ENCODE measurements around the gene NAALADL1. TPM values are rescaled to one million over a fixed set of nuclear protein-coding genes. Genes with fewer than 3 reads are reported as not detected.
"Not testable (repeated sequence)": the region's sequence is repeated elsewhere in the genome, so short reads cannot be mapped to it uniquely, and the experiment has no call there.

The NAALADL1 gene
- total RNA-seq, 2 donors from 2014 or later, result 25.0 to 31.6 TPM

DNA sequence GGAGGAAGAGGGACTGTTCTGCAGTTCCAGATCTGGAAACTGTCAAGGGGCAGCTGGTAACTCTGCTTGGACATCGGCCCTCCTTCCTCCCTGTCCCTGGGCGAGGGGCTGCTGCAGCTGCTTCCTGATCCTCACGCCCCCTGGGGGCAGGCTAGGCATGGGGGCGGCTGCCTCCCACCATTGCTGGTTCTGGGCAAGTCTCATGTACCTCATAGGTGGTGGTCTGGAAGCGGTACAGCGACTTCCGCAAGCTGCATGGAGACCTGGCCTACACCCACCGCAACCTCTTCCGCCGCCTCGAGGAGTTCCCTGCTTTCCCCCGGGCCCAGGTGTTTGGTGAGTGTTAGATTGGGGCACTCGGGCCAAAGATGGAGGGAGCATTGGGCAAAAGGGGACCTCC is 26.1 kb downstream of the NAALADL1 start:
- H3K9me3 Mint-ChIP-seq, result no peaks in the 10 kb centered on the region
- DNase-seq, result no peak
- no peak overlapping the region for H3K4me3 Mint-ChIP-seq
- H3K4me1 Mint-ChIP-seq (ENCODE audit: low read depth), result peaks cover 12% of the 10 kb centered on the region
- no peaks in the 10 kb centered on the region for H3K27me3 Mint-ChIP-seq (ENCODE audit: low read depth)
- no peak overlapping the region for H3K27ac Mint-ChIP-seq
- no peaks in the 10 kb centered on the region for H3K36me3 Mint-ChIP-seq (ENCODE audit: insufficient read depth in 2 of 2)
- no peak for ATAC-seq (replicated peaks in 1 of 2)

DNA sequence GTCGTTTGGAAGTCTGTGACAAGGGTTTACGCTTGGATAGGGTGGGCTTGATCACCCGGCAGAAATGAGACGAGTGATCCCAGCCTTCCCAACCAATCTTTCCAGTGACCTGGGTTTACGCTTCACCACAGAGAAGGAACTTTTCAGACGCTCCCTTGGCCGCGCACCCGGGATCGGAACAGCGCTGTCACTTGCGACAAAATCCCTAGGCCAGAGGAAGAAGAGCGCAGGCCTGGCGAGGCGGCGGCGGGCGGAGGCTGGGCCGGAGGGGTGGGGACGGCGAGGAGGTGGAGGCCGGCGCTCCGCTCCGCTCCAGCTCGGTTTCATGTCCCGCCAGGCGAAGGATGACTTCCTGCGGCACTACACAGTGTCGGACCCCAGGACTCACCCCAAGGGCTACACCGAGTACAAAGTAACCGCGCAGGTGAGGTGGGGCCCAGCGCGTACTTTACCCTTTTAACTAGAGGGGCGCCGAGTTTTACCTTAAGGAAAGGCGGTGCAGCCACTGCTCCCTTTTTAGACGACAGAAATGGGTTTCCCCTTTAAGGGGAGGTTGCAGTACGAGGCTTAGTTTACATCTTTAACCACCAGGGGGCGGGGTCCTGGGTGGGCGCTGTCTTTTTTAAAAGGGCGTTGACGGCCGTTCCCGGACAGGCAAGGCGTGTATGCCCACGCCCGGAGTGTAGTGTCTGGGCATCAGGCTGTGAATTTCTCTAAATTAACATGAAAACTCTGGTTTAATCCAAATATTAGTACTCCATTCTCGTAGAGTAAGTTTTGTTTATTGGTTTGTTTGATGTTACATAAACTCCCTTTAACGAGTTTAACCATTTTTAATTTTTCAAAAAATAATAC is 30.9 kb downstream of the NAALADL1 start, which contains the start of gene SNX15:
Gene SNX15 (plus strand): TSS at position 227 of the 855 bp plus-strand sequence. CDS start 99 bp downstream, at position 326.
- Mint-ChIP-seq H3K9me3 (no peaks in the 10 kb centered on the region), H3K27ac (peak within 1 kb of the TSS; percentile 90), H3K4me1 (ENCODE audit: low read depth) (peaks cover 17% of the 10 kb centered on the region), H3K27me3 (ENCODE audit: low read depth) (no peaks in the 10 kb centered on the region), H3K4me3 (peak within 1 kb of the TSS; percentile 86 to 88), H3K36me3 (ENCODE audit: insufficient read depth in 2 of 2) (no peaks in the 10 kb centered on the region)
- ATAC-seq (replicated peaks in 1 of 2) (peak; percentile 93), DNase-seq (peak; percentile 93 to 94)

GRCh38 chr11:65026810-65027209 is 31.5 kb downstream of the NAALADL1 start:
- no peaks in the 10 kb centered on the region for H3K9me3 Mint-ChIP-seq
- no peak for ATAC-seq (replicated peaks in 1 of 2)
- H3K27me3 Mint-ChIP-seq (ENCODE audit: low read depth), result no peaks in the 10 kb centered on the region
- peak overlapping the region; percentile 86 to 88 for H3K4me3 Mint-ChIP-seq
- H3K27ac Mint-ChIP-seq, result peak overlapping the region; percentile 90
- no peaks in the 10 kb centered on the region for H3K36me3 Mint-ChIP-seq (ENCODE audit: insufficient read depth in 2 of 2)
- no peak for DNase-seq
- peaks cover 17% of the 10 kb centered on the region for H3K4me1 Mint-ChIP-seq (ENCODE audit: low read depth)

DNA sequence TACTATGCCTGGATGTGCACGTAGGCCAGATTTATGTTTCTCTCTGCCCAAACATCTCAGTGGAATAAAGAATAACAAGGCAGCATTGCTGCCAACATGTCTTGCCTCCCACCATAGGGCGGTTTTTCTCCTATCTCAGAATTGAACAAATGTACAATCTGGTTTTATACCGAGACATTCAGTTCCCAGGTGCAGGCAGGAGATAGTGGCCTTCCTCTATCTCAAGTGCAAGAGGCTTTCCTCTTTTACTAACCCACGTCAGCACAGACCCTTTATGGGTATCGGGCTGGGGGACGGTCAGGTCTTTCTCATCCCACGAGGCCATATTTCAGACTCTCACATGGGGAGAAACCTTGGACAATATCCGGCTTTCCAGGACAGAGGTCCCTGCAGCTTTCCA is 34.9 kb downstream of the NAALADL1 start:
- not testable (repeated sequence) for ATAC-seq (replicated peaks in 1 of 2); H3K27ac Mint-ChIP-seq; H3K27me3 Mint-ChIP-seq (ENCODE audit: low read depth); H3K4me3 Mint-ChIP-seq; H3K9me3 Mint-ChIP-seq; H3K36me3 Mint-ChIP-seq (ENCODE audit: insufficient read depth in 2 of 2); DNase-seq
- peaks cover 15% of the 10 kb centered on the region for H3K4me1 Mint-ChIP-seq (ENCODE audit: low read depth)

DNA sequence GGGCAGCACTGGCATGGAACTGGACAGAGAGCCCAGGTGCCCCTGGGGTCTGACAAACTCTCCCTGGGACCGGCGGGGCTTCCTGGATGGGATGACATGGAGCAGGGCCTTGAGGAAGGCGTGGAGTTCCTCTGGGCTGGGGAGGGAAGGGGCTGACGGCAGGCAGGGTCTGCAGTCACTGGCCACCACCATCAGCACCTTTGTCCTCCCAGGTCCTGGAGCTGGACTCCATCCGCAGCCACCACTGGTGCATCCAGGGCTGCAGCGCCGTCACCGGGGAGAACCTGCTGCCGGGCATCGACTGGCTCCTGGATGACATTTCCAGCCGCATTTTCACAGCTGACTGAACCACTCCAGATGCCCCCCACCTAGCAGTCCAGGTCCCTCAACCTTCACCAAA is 36.8 kb downstream of the NAALADL1 start:
- Mint-ChIP-seq H3K9me3 (no peaks in the 10 kb centered on the region), H3K27ac (no peak overlapping the region), H3K36me3 (ENCODE audit: insufficient read depth in 2 of 2) (peaks cover 0 to 8% of the 10 kb centered on the region in 2 donors), H3K27me3 (ENCODE audit: low read depth) (no peaks in the 10 kb centered on the region), H3K4me1 (ENCODE audit: low read depth) (peaks cover 6% of the 10 kb centered on the region), H3K4me3 (no peak overlapping the region)
- no peak for DNase-seq
- ATAC-seq (replicated peaks in 1 of 2), result no peak

DNA sequence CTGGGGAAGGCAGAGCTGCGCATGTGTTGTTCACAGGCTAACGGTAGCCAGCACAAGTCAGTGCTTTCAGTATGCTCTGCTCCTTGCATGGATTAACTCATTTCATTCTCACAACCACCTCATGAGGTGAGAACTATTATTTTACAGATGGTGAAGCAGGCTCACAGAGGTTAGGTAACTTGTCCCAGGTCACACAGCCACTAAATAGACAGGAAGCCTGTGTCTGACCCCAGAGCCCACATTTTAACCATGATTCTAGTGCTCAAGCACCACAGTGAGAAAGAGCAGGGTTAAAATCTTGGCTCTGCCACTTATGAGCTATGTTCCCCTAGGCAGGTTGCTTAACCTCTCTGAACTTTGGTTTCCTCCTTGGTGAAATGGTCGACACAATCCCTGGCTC is 37.4 kb downstream of the NAALADL1 start:
- DNase-seq, result no peak
- no peaks in the 10 kb centered on the region for H3K27me3 Mint-ChIP-seq (ENCODE audit: low read depth)

DNA sequence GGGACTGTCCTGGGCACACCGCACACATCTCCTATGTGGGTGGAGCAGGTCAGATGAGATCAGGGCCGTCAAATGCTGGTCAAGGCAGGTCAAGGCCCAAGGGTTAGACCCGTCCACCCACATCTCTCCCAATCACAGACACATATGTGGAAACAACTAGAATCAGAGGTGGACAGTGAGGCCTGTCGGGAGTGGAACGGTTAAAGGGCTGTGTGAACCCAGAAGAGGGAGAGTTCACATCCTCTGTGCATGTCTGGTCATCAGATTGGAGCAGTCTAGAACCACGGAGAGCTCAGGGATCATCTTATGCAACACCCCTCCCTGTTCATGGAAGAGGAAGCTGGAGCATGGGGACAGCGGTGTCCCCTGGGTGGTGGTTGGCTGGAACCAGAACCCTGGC is 38.5 kb downstream of the NAALADL1 start:
- Mint-ChIP-seq H3K27me3 (ENCODE audit: low read depth) (no peaks in the 10 kb centered on the region), H3K27ac (no peak overlapping the region)

More for the DNA sequence above, 37.4 kb downstream of the NAALADL1 start:
- ATAC-seq (replicated peaks in 1 of 2), result no peak
- Mint-ChIP-seq H3K4me1 (ENCODE audit: low read depth) (peaks cover 11% of the 10 kb centered on the region), H3K27ac (no peak overlapping the region), H3K36me3 (ENCODE audit: insufficient read depth in 2 of 2) (peaks cover 0 to 11% of the 10 kb centered on the region in 2 donors), H3K9me3 (no peaks in the 10 kb centered on the region), H3K4me3 (no peak overlapping the region)

GRCh38 chr11:65017937-65018336 is 40.4 kb downstream of the NAALADL1 start:
- H3K9me3 Mint-ChIP-seq, result no peaks in the 10 kb centered on the region
- H3K27ac Mint-ChIP-seq, result no peak overlapping the region
- no peak for ATAC-seq (replicated peaks in 1 of 2)
- H3K4me3 Mint-ChIP-seq, result no peak overlapping the region
- no peaks in the 10 kb centered on the region for H3K27me3 Mint-ChIP-seq (ENCODE audit: low read depth)
- H3K4me1 Mint-ChIP-seq (ENCODE audit: low read depth), result peaks cover 29% of the 10 kb centered on the region
- H3K36me3 Mint-ChIP-seq (ENCODE audit: insufficient read depth in 2 of 2), result peaks cover 0 to 11% of the 10 kb centered on the region in 2 donors
- no peak for DNase-seq

More for the DNA sequence above, 38.5 kb downstream of the NAALADL1 start:
- Mint-ChIP-seq H3K9me3 (no peaks in the 10 kb centered on the region), H3K4me1 (ENCODE audit: low read depth) (peaks cover 20% of the 10 kb centered on the region), H3K36me3 (ENCODE audit: insufficient read depth in 2 of 2) (peaks cover 0 to 11% of the 10 kb centered on the region in 2 donors), H3K4me3 (no peak overlapping the region)
- ATAC-seq (replicated peaks in 1 of 2) (no peak), DNase-seq (no peak)

DNA sequence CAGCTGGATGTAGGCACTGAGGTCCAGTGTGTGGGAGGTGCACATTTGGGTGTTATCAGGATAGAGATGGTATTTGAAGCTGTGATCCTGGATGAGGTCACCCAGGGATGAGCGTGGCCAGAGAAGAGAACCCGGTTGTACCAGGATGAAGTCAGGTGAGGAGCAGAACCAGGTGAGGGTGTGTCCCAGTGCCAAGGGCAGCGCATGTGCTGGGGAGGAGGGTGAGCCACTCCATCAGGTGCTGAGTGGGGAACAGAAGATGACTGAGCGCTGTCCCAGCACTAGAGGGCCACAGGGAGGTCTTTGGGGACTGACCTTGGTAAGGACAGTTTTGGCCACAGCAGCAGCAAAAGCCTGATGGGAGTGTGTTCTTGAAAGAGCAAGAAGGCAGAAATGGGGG is 41.6 kb downstream of the NAALADL1 start:
- ATAC-seq (replicated peaks in 1 of 2) (no peak), DNase-seq (no peak)
- Mint-ChIP-seq H3K9me3 (no peaks in the 10 kb centered on the region), H3K36me3 (ENCODE audit: insufficient read depth in 2 of 2) (peaks cover 0 to 11% of the 10 kb centered on the region in 2 donors), H3K4me1 (ENCODE audit: low read depth) (peaks cover 31% of the 10 kb centered on the region), H3K27ac (no peak overlapping the region), H3K27me3 (ENCODE audit: low read depth) (no peaks in the 10 kb centered on the region), H3K4me3 (no peak overlapping the region)

DNA sequence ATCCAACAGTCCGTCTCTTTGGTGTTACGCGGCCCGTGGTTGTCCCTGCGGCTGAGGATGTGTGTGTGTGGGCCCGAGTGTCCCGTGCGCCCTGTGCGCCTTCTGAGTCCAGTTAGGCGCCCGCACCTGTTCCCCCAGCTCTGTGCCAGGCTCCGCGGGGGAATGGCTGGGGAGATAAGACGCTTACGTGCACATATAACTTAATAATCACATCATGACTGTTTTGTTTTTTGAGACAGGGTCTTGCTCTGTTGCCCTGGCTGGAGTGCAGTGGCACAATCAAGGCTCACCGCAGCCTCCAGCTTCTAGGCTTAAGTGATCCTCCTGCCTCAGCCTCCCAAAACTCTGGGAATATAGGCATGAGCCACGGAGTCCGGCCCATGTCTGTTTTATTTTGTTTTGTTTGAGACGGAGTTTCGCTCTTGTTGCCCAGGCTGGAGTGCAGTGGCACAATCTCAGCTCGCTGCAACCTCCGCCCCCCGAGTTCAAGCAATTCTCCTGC is 43.6 kb downstream of the NAALADL1 start:
- Mint-ChIP-seq H3K9me3 (no peaks in the 10 kb centered on the region), H3K27me3 (ENCODE audit: low read depth) (no peaks in the 10 kb centered on the region), H3K4me1 (ENCODE audit: low read depth) (peaks cover 31% of the 10 kb centered on the region), H3K4me3 (peak overlapping the region; percentile 90 to 93), H3K27ac (peak overlapping the region; percentile 81), H3K36me3 (ENCODE audit: insufficient read depth in 2 of 2) (peaks cover 0 to 11% of the 10 kb centered on the region in 2 donors)
- no peak for DNase-seq
- ATAC-seq (replicated peaks in 1 of 2), result no peak

DNA sequence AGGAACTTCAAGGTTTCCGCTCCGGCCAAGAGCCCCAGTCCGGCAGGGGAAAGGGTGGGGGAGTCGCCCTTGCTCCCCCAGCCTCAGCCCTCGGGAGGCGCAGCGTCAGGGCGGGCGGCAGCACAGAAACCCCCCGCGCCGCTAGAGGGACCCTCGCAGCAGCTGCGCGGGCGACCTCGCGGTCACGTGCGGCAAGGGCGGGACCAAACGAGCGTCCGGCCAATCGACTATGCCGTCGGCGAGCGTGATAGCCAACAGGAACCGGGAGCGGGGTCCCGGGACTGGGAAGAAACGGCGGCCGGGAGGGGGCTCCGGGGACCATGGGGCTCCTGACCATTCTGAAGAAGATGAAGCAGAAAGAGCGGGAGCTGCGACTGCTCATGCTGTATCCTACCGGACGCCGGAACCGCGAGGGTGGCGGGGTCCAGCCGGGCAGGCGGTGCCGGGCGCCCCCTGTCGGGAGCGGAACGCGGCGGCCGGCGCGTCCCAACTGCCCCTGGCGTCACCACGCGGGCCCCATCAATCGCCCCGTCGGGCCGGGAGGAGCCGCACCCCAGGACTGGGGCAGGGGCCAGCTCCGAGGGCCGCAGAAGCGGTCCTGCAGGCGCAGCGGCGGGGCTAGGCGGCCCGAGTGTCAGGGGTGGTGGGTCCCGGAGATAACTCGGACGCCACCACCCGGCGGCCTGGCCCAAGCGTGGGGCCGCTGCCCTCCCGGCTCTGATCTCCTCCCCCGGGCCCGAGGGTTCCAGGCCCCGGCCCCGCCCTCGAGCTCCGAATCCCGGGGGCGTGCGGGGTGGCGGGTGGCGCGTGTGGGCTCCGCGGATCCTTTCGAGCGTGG is 44.2 kb downstream of the NAALADL1 start, which contains the start of gene ARL2:
Gene ARL2 (plus strand): TSS at position 273 of the 838 bp plus-strand sequence. CDS start 48 bp downstream, at position 321.
- peaks cover 0 to 9% of the 10 kb centered on the region in 2 donors for H3K36me3 Mint-ChIP-seq (ENCODE audit: insufficient read depth in 2 of 2)
- no peaks in the 10 kb centered on the region for H3K27me3 Mint-ChIP-seq (ENCODE audit: low read depth)
- H3K4me1 Mint-ChIP-seq (ENCODE audit: low read depth), result peaks cover 31% of the 10 kb centered on the region
- DNase-seq (peak; percentile 90 to 94), ATAC-seq (replicated peaks in 1 of 2) (peak; percentile 82)
- H3K4me3 Mint-ChIP-seq, result peak within 1 kb of the TSS; percentile 93 to 97
- H3K27ac Mint-ChIP-seq, result peak within 1 kb of the TSS; percentile 97
- no peaks in the 10 kb centered on the region for H3K9me3 Mint-ChIP-seq

GRCh38 chr11:65013130-65013887 is 45.0 kb downstream of the NAALADL1 start:
- H3K4me1 Mint-ChIP-seq (ENCODE audit: low read depth), result peaks cover 31% of the 10 kb centered on the region
- DNase-seq (peak; percentile 93), ATAC-seq (replicated peaks in 1 of 2) (peak; percentile 83 to 86)
- H3K4me3 Mint-ChIP-seq, result peak overlapping the region; percentile 93 to 97
- no peaks in the 10 kb centered on the region for H3K9me3 Mint-ChIP-seq
- H3K27ac Mint-ChIP-seq, result peak overlapping the region; percentile 97
- no peaks in the 10 kb centered on the region for H3K27me3 Mint-ChIP-seq (ENCODE audit: low read depth)
- H3K36me3 Mint-ChIP-seq (ENCODE audit: insufficient read depth in 2 of 2), result peaks cover 0 to 8% of the 10 kb centered on the region in 2 donors
